ENCODE measurements around the gene NDUFAF7. TPM values are rescaled to one million over a fixed set of nuclear protein-coding genes. Genes with fewer than 3 reads are reported as not detected.

Gene NDUFAF7
- polyA plus RNA-seq, 1 donor from 2014 or later = 132 TPM

DNA sequence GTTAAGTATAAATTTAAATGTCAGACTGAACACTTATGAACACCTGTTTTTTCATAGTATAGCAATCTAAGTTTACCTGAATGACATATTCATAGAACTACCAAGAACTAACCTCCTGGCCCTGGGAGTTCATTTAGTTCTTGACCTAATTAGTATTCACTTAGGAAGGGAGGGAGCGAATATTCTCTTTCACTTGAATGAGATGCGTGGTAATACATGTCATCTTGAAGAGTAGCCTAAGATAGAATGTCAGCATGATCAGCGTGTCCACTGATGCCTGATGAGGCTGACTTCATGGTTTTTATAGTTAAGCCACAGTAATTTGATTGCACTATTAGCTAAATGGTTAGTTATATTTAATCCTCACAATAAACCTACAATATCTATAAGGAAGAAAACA is 13.3 kb downstream of the NDUFAF7 start:
- Histone ChIP-seq H4K20me1 (ENCODE audit: insufficient read depth) (no peaks in the 10 kb centered on the region), H3K36me3 (ENCODE audit: insufficient read depth, low read length) (peaks cover 17% of the 10 kb centered on the region), H3K79me2 (replicated peaks; ENCODE audit: insufficient read depth, low read length) (no peaks in the 10 kb centered on the region), H3F3A (ENCODE audit: insufficient read depth, low read length, poor library complexity, severe bottlenecking) (no peaks in the 10 kb centered on the region), H3K9ac (ENCODE audit: low read length) (no peak overlapping the region), H3K9me3 (ENCODE audit: low read length) (no peaks in the 10 kb centered on the region), H2AFZ (ENCODE audit: low read depth, low read length) (no peak overlapping the region), H3K9me2 (ENCODE audit: insufficient read depth, low read length) (no peaks in the 10 kb centered on the region), H3K27me3 (ENCODE audit: insufficient read depth, low read depth, low read length) (no peaks in the 10 kb centered on the region), H3K27ac (ENCODE audit: low read length) (no peak overlapping the region), H3K4me2 (ENCODE audit: low read length) (no peak overlapping the region), H3K4me3 (ENCODE audit: low read length) (no peak overlapping the region)
- TF ChIP-seq, protein P1, sequence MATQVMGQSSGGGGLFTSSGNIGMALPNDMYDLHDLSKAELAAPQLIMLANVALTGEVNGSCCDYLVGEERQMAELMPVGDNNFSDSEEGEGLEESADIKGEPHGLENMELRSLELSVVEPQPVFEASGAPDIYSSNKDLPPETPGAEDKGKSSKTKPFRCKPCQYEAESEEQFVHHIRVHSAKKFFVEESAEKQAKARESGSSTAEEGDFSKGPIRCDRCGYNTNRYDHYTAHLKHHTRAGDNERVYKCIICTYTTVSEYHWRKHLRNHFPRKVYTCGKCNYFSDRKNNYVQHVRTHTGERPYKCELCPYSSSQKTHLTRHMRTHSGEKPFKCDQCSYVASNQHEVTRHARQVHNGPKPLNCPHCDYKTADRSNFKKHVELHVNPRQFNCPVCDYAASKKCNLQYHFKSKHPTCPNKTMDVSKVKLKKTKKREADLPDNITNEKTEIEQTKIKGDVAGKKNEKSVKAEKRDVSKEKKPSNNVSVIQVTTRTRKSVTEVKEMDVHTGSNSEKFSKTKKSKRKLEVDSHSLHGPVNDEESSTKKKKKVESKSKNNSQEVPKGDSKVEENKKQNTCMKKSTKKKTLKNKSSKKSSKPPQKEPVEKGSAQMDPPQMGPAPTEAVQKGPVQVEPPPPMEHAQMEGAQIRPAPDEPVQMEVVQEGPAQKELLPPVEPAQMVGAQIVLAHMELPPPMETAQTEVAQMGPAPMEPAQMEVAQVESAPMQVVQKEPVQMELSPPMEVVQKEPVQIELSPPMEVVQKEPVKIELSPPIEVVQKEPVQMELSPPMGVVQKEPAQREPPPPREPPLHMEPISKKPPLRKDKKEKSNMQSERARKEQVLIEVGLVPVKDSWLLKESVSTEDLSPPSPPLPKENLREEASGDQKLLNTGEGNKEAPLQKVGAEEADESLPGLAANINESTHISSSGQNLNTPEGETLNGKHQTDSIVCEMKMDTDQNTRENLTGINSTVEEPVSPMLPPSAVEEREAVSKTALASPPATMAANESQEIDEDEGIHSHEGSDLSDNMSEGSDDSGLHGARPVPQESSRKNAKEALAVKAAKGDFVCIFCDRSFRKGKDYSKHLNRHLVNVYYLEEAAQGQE (IDR thresholded peaks at IDR 0.05; ENCODE audit: borderline replicate concordance) = no peak
- TF ChIP-seq MXI1 (conservative IDR thresholded peaks at IDR 0.05; ENCODE audit: poor library complexity, severe bottlenecking) = no peak
- no peak for TF ChIP-seq EP300 (conservative IDR thresholded peaks at IDR 0.05; ENCODE audit: poor library complexity, severe bottlenecking)
- no peak for TF ChIP-seq CTCF (IDR thresholded peaks at IDR 0.05; ENCODE audit: poor library complexity, severe bottlenecking)
- TF ChIP-seq TAF1 (IDR thresholded peaks at IDR 0.05; ENCODE audit: low read depth) = no peak
- no peak for TF ChIP-seq RAD21 (conservative IDR thresholded peaks at IDR 0.05)
- no peak for TF ChIP-seq EZH2 (IDR thresholded peaks at IDR 0.05; ENCODE audit: borderline replicate concordance, insufficient read depth, low read length, poor library complexity, severe bottlenecking)
- TF ChIP-seq POLR2AphosphoS5 (IDR thresholded peaks at IDR 0.05) = no peak
- TF ChIP-seq SMC3 (conservative IDR thresholded peaks at IDR 0.05; ENCODE audit: poor library complexity) = no peak

- TF ChIP-seq EP300 (conservative IDR thresholded peaks at IDR 0.05; ENCODE audit: poor library complexity, severe bottlenecking) = no peak
- TF ChIP-seq, protein P1 (IDR thresholded peaks at IDR 0.05; ENCODE audit: borderline replicate concordance) = no peak
- TF ChIP-seq RAD21 (conservative IDR thresholded peaks at IDR 0.05) = no peak
- no peak for TF ChIP-seq CTCF (IDR thresholded peaks at IDR 0.05; ENCODE audit: poor library complexity, severe bottlenecking)
- TF ChIP-seq SMC3 (conservative IDR thresholded peaks at IDR 0.05; ENCODE audit: poor library complexity) = no peak
- TF ChIP-seq POLR2AphosphoS5 (IDR thresholded peaks at IDR 0.05) = no peak
- TF ChIP-seq TAF1 (IDR thresholded peaks at IDR 0.05; ENCODE audit: low read depth) = no peak
- TF ChIP-seq EZH2 (IDR thresholded peaks at IDR 0.05; ENCODE audit: borderline replicate concordance, insufficient read depth, low read length, poor library complexity, severe bottlenecking) = no peak
- no peak for TF ChIP-seq MXI1 (conservative IDR thresholded peaks at IDR 0.05; ENCODE audit: poor library complexity, severe bottlenecking)
- Histone ChIP-seq H3F3A (ENCODE audit: insufficient read depth, low read length, poor library complexity, severe bottlenecking) (no peaks in the 10 kb centered on the region), H3K27me3 (ENCODE audit: insufficient read depth, low read depth, low read length) (no peaks in the 10 kb centered on the region), H4K20me1 (ENCODE audit: insufficient read depth) (no peaks in the 10 kb centered on the region), H3K9ac (ENCODE audit: low read length) (no peak overlapping the region), H3K4me3 (ENCODE audit: low read length) (no peak overlapping the region), H3K9me3 (ENCODE audit: low read length) (no peaks in the 10 kb centered on the region), H2AFZ (ENCODE audit: low read depth, low read length) (no peak overlapping the region), H3K79me2 (replicated peaks; ENCODE audit: insufficient read depth, low read length) (no peaks in the 10 kb centered on the region), H3K9me2 (ENCODE audit: insufficient read depth, low read length) (no peaks in the 10 kb centered on the region), H3K4me2 (ENCODE audit: low read length) (no peak overlapping the region), H3K36me3 (ENCODE audit: insufficient read depth, low read length) (peaks cover 17% of the 10 kb centered on the region), H3K27ac (ENCODE audit: low read length) (no peak overlapping the region)
These were observed 14.7 kb downstream of the NDUFAF7 start for GRCh38 chr2:37246205-37246604.

Measured in neural cell (in vitro differentiated cells).